Activated CD8-positive, alpha-beta T cell treated with anti-CD3 and anti-CD28 coated beads for 36 hours (primary cell): ENCODE data around the gene HOXC4. TPM values are rescaled to one million over a fixed set of nuclear protein-coding genes. Genes with fewer than 3 reads are reported as not detected.

Experiments
- microRNA-seq: library from miRNA; unstranded; fragments of <30 nt; microRNA quantifications from one replicate; pipeline ENCODE4 v1.2.0, GENCODE V29; 2022; ENCODE audit warnings: borderline microRNAs expressed, borderline replicate concordance
- total RNA-seq, 2 experiments: library from RNA; stranded (reverse); gene quantifications; one replicate each; pipeline ENCODE4 v1.2.3, GENCODE V29; 2021

Gene HOXC4
- total RNA-seq, 2 experiments from 2014 or later = 0.89 to 1.2 TPM

Small RNAs within 50 kb of the gene (microRNA-seq; reads per million reads assigned to microRNA genes)
- gene MIR615 = not detected

Other genes starting within 250 kb of the HOXC4 start
- gene HOXC13, start 115.0 kb upstream of the HOXC4 start, total RNA-seq = not detected
- not detected for gene HOXC12, start 98.9 kb upstream of the HOXC4 start, total RNA-seq
- gene HOXC11, start 80.7 kb upstream of the HOXC4 start, total RNA-seq = not detected
- not detected for gene HOTAIR, start 78.9 kb upstream of the HOXC4 start, total RNA-seq
- gene HOXC10, start 68.7 kb upstream of the HOXC4 start, total RNA-seq = not detected
- not detected for gene HOXC9, start 53.7 kb upstream of the HOXC4 start, total RNA-seq
- gene HOXC8, start 44.9 kb upstream of the HOXC4 start, total RNA-seq = not detected
- not detected for gene HOXC6, start 25.4 kb upstream of the HOXC4 start, total RNA-seq
- not detected for gene HOXC5, start 20.8 kb upstream of the HOXC4 start, total RNA-seq
- 10 to 100 TPM; 20.1 to 23.9 TPM for gene SMUG1, start 135.2 kb downstream of the HOXC4 start, total RNA-seq
- 100 to 1,000 TPM; 125 to 128 TPM for gene CBX5, start 226.3 kb downstream of the HOXC4 start, total RNA-seq
- 1,000 to 10,000 TPM; 2,224 to 2,338 TPM for gene HNRNPA1, start 226.9 kb downstream of the HOXC4 start, total RNA-seq
- gene NFE2, start 247.2 kb downstream of the HOXC4 start, total RNA-seq = not detected